22Rv1 (cell line): ENCODE measurements around the gene CDK5RAP2.
A peak's percentile ranks its signal among the peaks of the same experiment; 100 is the strongest.

Source experiments
- ZFX ChIP-seq: fragments of 450-650 bp; IDR thresholded peaks from 2 replicates; pipeline ENCODE4 v1.6.1; 2017; ENCODE audit warnings: antibody characterized with exemption, borderline replicate concordance
- TF ChIP-seq, protein P1 (sequence below): fragments of 450-650 bp; IDR thresholded peaks from 2 replicates; pipeline ENCODE4 v1.5.1; 2017; ENCODE audit warnings: mild to moderate bottlenecking

- TF ChIP-seq, protein P1, sequence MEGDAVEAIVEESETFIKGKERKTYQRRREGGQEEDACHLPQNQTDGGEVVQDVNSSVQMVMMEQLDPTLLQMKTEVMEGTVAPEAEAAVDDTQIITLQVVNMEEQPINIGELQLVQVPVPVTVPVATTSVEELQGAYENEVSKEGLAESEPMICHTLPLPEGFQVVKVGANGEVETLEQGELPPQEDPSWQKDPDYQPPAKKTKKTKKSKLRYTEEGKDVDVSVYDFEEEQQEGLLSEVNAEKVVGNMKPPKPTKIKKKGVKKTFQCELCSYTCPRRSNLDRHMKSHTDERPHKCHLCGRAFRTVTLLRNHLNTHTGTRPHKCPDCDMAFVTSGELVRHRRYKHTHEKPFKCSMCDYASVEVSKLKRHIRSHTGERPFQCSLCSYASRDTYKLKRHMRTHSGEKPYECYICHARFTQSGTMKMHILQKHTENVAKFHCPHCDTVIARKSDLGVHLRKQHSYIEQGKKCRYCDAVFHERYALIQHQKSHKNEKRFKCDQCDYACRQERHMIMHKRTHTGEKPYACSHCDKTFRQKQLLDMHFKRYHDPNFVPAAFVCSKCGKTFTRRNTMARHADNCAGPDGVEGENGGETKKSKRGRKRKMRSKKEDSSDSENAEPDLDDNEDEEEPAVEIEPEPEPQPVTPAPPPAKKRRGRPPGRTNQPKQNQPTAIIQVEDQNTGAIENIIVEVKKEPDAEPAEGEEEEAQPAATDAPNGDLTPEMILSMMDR = peak; percentile 72
- no peak for TF ChIP-seq ZFX
Observed at GRCh38 chr9:120531683-120532300, 48.2 kb downstream of the CDK5RAP2 start.
